CD14-positive monocyte (primary cell): ENCODE measurements around the gene SLC50A1. TPM values are rescaled to one million over a fixed set of nuclear protein-coding genes. Genes with fewer than 3 reads are reported as not detected.
"Not testable (repeated sequence)": the region's sequence is repeated elsewhere in the genome, so short reads cannot be mapped to it uniquely, and the experiment has no call there.

Experiments used
- DNase-seq, 3 donors: peaks; one replicate each; pipeline ENCODE4 v3.0.0-alpha.2; 2011 to 2022
- H2AFZ ChIP-seq: 2 replicates; pipeline ENCODE4 v1.6.0; 2012; ENCODE audit warnings: mild to moderate bottlenecking, low read depth, low read length, inconsistent platforms; ENCODE audit not compliant: insufficient read depth, poor library complexity, severe bottlenecking
- H3K27ac ChIP-seq, 2 donors: 1 replicate in 1 of 2; 2 replicates in 1 of 2; pipeline ENCODE4 v1.5.1; 2012 to 2013; ENCODE audit warnings: low read length in 2 of 2, control low read depth in 1 of 2, inconsistent platforms in 1 of 2, low read depth in 1 of 2, mild to moderate bottlenecking in 1 of 2
- H3K27me3 ChIP-seq, 2 donors: one replicate each; pipeline versions ENCODE4 v1.6.0 to v1.6.1; 2011 to 2013; ENCODE audit warnings: low read length in 2 of 2; ENCODE audit not compliant: control insufficient read depth in 2 of 2, insufficient read depth in 2 of 2
- H3K36me3 ChIP-seq, 2 donors: replicated peaks in 1 of 2; 1 replicate in 1 of 2; 2 replicates in 1 of 2; pipeline versions ENCODE4 v1.5.1 to v1.6.1; 2012 to 2013; ENCODE audit warnings: low read length in 2 of 2, control low read depth in 1 of 2, inconsistent platforms in 1 of 2, mild to moderate bottlenecking in 1 of 2; ENCODE audit not compliant: insufficient read depth in 2 of 2, control insufficient read depth in 1 of 2
- H3K4me1 ChIP-seq, 2 donors: 1 replicate in 1 of 2; 2 replicates in 1 of 2; pipeline versions ENCODE4 v1.5.1 to v1.6.1; 2012 to 2013; ENCODE audit warnings: low read length in 2 of 2, control low read depth in 1 of 2, inconsistent platforms in 1 of 2, mild to moderate bottlenecking in 1 of 2, moderate library complexity in 1 of 2; ENCODE audit not compliant: insufficient read depth in 2 of 2, control insufficient read depth in 1 of 2
- H3K4me2 ChIP-seq: replicated peaks from 2 replicates; pipeline ENCODE3; 2012; ENCODE audit warnings: low read length, moderate library complexity, mild to moderate bottlenecking; ENCODE audit not compliant: poor library complexity, severe bottlenecking; ENCODE audit errors: extremely low read depth
- H3K4me3 ChIP-seq, 3 experiments: fragments of 200-600 bp in 1 of 3; sonication (generic) in 1 of 3; replicated peaks in 1 of 3; 1 replicate in 2 of 3; 2 replicates in 1 of 3; pipeline ENCODE4 v1.5.1; 2011 to 2013; ENCODE audit warnings: low read length in 3 of 3, mild to moderate bottlenecking in 3 of 3, control low read depth in 2 of 3, low read depth in 2 of 3, inconsistent platforms in 1 of 3, moderate library complexity in 1 of 3
- H3K79me2 ChIP-seq: 2 replicates; pipeline ENCODE4 v1.6.0; 2012; ENCODE audit warnings: mild to moderate bottlenecking, control low read depth, inconsistent platforms, low read length, moderate library complexity; ENCODE audit not compliant: insufficient read depth
- H3K9ac ChIP-seq: 2 replicates; pipeline ENCODE4 v1.6.0; 2017; ENCODE audit warnings: low read length, mild to moderate bottlenecking; ENCODE audit not compliant: insufficient read depth, poor library complexity, severe bottlenecking
- H3K9me3 ChIP-seq, 2 donors: replicated peaks in 1 of 2; 1 replicate in 1 of 2; 2 replicates in 1 of 2; pipeline versions ENCODE4 v1.5.1 to v1.6.1; 2012 to 2013; ENCODE audit warnings: low read length in 2 of 2, control low read depth in 1 of 2; ENCODE audit not compliant: control insufficient read depth in 1 of 2, insufficient read depth in 1 of 2
- H4K20me1 ChIP-seq: 2 replicates; pipeline ENCODE4 v1.6.0; 2012; ENCODE audit warnings: mild to moderate bottlenecking, low read length, control low read depth, moderate library complexity; ENCODE audit not compliant: insufficient read depth
- H3K27ac Mint-ChIP-seq, 7 donors: one replicate each; pipeline ENCODE4 v1.8.0; 2020; ENCODE audit warnings: mild to moderate bottlenecking in 7 of 7, mixed read lengths in 7 of 7, moderate library complexity in 6 of 7, inconsistent platforms in 2 of 7
- H3K27me3 Mint-ChIP-seq, 3 donors: one replicate each; pipeline ENCODE4 v1.8.0; 2021 to 2022; ENCODE audit warnings: low read depth in 3 of 3, mild to moderate bottlenecking in 3 of 3, mixed read lengths in 3 of 3, moderate library complexity in 3 of 3, inconsistent platforms in 1 of 3
- H3K36me3 Mint-ChIP-seq, 2 donors: one replicate each; pipeline ENCODE4 v1.8.0; 2020; ENCODE audit warnings: mixed read lengths in 2 of 2, inconsistent platforms in 1 of 2, mild to moderate bottlenecking in 1 of 2
- H3K4me1 Mint-ChIP-seq: one replicate; pipeline ENCODE4 v1.8.0; 2020; ENCODE audit warnings: mild to moderate bottlenecking, mixed read lengths
- H3K4me3 Mint-ChIP-seq, 2 donors: one replicate each; pipeline ENCODE4 v1.8.0; 2020; ENCODE audit warnings: mild to moderate bottlenecking in 2 of 2, mixed read lengths in 2 of 2, moderate library complexity in 1 of 2
- H3K9me3 Mint-ChIP-seq, 7 donors: one replicate each; pipeline ENCODE4 v1.8.0; 2020 to 2022; ENCODE audit warnings: mixed read lengths in 7 of 7, mild to moderate bottlenecking in 6 of 7, moderate library complexity in 6 of 7, inconsistent platforms in 2 of 7
- CTCF ChIP-seq: fragments of 200-600 bp; IDR thresholded peaks from one replicate; pipeline ENCODE4 v1.8.0; 2022; ENCODE audit warnings: antibody characterized with exemption, mild to moderate bottlenecking
- WGBS: methylation state at CpG from one replicate; pipeline ENCODE4 v1.1.5; 2013; ENCODE audit warnings: missing lambda C conversion rate; ENCODE audit not compliant: insufficient coverage; 5-methylcytosine and 5-hydroxymethylcytosine counted together
- intact Hi-C, 2 donors: fragments of 100-400 bp; cut with micrococcal nuclease; formaldehyde crosslinking; loops; one replicate each; pipeline versions ENCODE4 v1.15.0 to v1.15.1; 2023
- polyA plus RNA-seq, 3 donors: library from polyadenylated mRNA; depleted of rRNA in 1 of 3; unstranded in 2 of 3; stranded (reverse) in 1 of 3; fragments of 300-500 nt in 2 of 3; fragments of >200 nt in 1 of 3; fragmentation: Illumina TruSeq in 2 of 3; gene quantifications; 1 replicate in 2 of 3; 2 replicates in 1 of 3; pipeline ENCODE4 v1.2.3, GENCODE V29; 2012 to 2021

Gene SLC50A1
- polyA plus RNA-seq, 3 donors: 40.0 to 50.8 (median 49.4) TPM

- TF ChIP-seq CTCF: peak; percentile 14
- Histone ChIP-seq H3K79me2 (peaks cover 19% of the 10 kb centered on the region), H3K27me3 (peaks cover 0 to 15% of the 10 kb centered on the region in 2 donors), H3K36me3 (peaks cover 14 to 19% of the 10 kb centered on the region in 2 donors), H3K4me1 (peaks cover 25 to 26% of the 10 kb centered on the region in 2 donors)
- peaks cover 26% of the 10 kb centered on the region for H3K4me1 Mint-ChIP-seq
- H3K9me3 ChIP-seq, H2AFZ ChIP-seq, H3K9ac ChIP-seq, H3K4me2 ChIP-seq, H3K4me3 ChIP-seq, H3K27ac ChIP-seq, DNase-seq, H4K20me1 ChIP-seq, H3K4me3 Mint-ChIP-seq, H3K27ac Mint-ChIP-seq: not testable (repeated sequence)
- 33% methylated on average over 4 of the region's 4 CpGs for WGBS
- H3K36me3 Mint-ChIP-seq: peaks cover 19 to 30% of the 10 kb centered on the region in 2 donors
- peaks cover 0 to 11% (median 6%) of the 10 kb centered on the region in 7 donors for H3K9me3 Mint-ChIP-seq
- intact Hi-C loops: loop anchor here in 1 of 2 donors (5.0 kb wide), 1 partner anchor 41 kb away; the partner anchor contains the start of gene EFNA1
- peaks cover 16 to 23% (median 22%) of the 10 kb centered on the region in 3 donors for H3K27me3 Mint-ChIP-seq
These were observed 32.4 kb downstream of the SLC50A1 start for GRCh38 chr1:155168105-155168445.

GRCh38 chr1:155168456-155169210, 33.0 kb downstream of the SLC50A1 start:
- Histone ChIP-seq H4K20me1 (no peaks in the 10 kb centered on the region), H3K9me3 (no peaks in the 10 kb centered on the region), H3K36me3 (peaks cover 14 to 19% of the 10 kb centered on the region in 2 donors), H3K79me2 (peaks cover 21% of the 10 kb centered on the region), H2AFZ (no peak overlapping the region), H3K27me3 (peaks cover 0 to 15% of the 10 kb centered on the region in 2 donors), H3K9ac (no peak overlapping the region), H3K4me3 (no peak overlapping the region), H3K4me1 (peaks cover 29 to 31% of the 10 kb centered on the region in 2 donors), H3K27ac (no peak overlapping the region), H3K4me2 (no peak overlapping the region)
- Mint-ChIP-seq H3K27me3 (peaks cover 16 to 27% (median 24%) of the 10 kb centered on the region in 3 donors), H3K36me3 (peaks cover 19 to 30% of the 10 kb centered on the region in 2 donors), H3K9me3 (peaks cover 0 to 11% (median 6%) of the 10 kb centered on the region in 7 donors), H3K4me3 (no peak overlapping the region), H3K4me1 (peaks cover 31% of the 10 kb centered on the region), H3K27ac (peak overlapping the region in 2 of 7 donors; percentile 1 to 41)
- TF ChIP-seq CTCF: no peak
- DNase-seq: no peak
- intact Hi-C loops: loop anchor here in 1 of 2 donors (5.0 kb wide), 1 partner anchor 41 kb away; the partner anchor contains the start of gene EFNA1
- 95% methylated on average over 7 of the region's 10 CpGs for WGBS
